GM21423 (cell line): ENCODE results near the gene RAMP3.
A peak's percentile ranks its signal among the peaks of the same experiment; 100 is the strongest.
"Not testable (repeated sequence)": the region's sequence is repeated elsewhere in the genome, so short reads cannot be mapped to it uniquely, and the experiment has no call there.

Experiments
- ATAC-seq: cut with Tn5 transposase; IDR thresholded peaks from one replicate; pipeline ENCODE4 v1.9.1; 2021; ENCODE audit warnings: mild to moderate bottlenecking, moderate library complexity; ENCODE audit not compliant: unreplicated experiment

Gene RAMP3

GRCh38 chr7:45190406-45191165 lies 33.0 kb downstream of the RAMP3 start:
- no peak for ATAC-seq

- no peak for ATAC-seq
Observed at GRCh38 chr7:45191396-45191795, 33.8 kb downstream of the RAMP3 start.

- ATAC-seq: no peak
Observed at GRCh38 chr7:45192621-45193041, 35.0 kb downstream of the RAMP3 start.

DNA sequence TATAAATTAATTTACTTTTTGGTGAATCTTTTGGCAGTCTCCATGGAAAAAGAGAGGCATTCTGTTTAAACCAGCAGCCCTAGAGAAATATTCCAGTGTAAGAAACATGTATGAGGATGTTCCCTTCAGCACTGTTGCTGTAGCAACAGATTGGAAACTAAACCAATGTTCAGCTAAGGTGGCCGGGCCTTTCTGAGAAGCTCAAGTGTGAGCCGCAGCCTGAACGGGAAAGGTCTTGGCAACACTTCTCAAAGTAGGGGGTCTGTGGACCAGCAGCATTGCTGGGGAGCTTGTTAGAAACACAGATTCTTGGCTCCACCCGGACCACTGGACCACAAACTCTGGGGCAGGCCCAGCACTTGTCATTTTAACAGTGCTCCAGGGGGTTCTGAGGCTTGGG lies 36.2 kb downstream of the RAMP3 start:
- no peak for ATAC-seq

- no peak for ATAC-seq
Observed at GRCh38 chr7:45196374-45196773, 38.8 kb downstream of the RAMP3 start.

GRCh38 chr7:45197461-45197860 lies 39.9 kb downstream of the RAMP3 start:
- ATAC-seq: no peak

DNA sequence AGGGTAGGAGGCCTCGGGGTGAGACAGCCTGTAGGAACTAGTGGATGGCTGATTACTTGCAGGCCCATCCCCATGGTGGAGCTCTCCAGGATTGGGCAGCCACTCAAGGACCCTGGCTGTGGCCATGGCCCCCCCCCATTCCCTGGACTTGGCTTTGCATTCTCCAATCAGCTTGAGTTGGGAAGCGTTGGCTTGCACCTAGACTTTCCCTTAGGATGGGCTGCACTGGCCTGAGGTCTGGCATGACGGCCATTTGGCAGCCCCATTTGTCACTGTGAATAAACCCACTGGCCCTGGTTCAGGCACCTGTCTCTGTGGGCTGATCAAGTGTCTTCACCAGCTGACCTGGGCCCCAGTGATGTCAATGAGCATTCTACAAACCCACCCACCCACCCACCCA lies 41.4 kb downstream of the RAMP3 start:
- ATAC-seq: no peak

GRCh38 chr7:45199506-45199905 lies 41.9 kb downstream of the RAMP3 start:
- no peak for ATAC-seq

DNA sequence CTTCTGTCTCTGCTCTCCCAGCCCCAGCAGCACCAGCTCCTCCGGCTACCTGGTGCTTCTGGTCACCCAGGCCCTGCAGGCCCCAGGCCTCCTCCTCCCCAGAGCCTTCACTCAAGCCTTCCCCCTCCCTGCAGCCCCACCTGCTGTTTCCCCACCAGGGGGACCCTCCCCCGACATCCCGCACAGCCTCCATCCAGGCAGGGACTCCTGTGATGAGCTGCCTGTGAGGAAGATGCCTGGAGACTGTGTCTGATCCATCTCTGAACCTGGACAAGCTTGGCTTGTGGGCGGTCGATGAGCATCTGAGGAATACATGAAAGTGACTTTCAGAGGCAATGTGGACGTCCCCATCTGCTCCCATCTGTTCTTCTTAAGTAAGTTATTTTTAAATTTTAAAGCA lies 45.0 kb downstream of the RAMP3 start:
- no peak for ATAC-seq

- ATAC-seq: no peak
Observed at GRCh38 chr7:45203036-45203435, 45.4 kb downstream of the RAMP3 start.

GRCh38 chr7:45203459-45203858 lies 45.9 kb downstream of the RAMP3 start:
- ATAC-seq: no peak

DNA sequence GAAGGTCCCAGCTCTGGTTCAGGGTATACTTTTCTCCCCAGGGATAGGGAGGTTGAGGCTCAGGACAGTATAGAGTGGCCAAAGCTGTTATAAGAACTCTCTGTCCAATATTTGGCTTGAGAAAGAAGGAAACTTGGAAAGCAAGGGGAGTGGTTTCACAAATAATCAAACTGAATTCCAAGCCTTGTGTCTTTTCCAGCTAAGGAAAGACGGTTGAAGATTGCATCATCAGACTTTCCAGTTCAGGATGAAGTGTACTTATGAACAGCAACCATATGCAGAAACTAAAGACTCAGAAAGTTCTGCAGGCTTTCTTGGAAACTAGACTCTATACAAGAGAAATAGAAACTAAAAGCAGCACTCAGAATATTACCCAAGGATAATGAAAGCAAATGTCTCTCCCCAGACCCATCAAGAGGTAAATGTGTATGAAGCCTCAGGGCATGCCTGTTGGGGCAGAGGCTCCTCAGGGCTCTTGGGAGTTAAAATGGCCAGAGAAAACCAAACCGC lies 46.4 kb downstream of the RAMP3 start:
- ATAC-seq: peak; percentile 86

GRCh38 chr7:45206266-45206665 lies 48.7 kb downstream of the RAMP3 start:
- ATAC-seq: not testable (repeated sequence)

GRCh38 chr7:45209909-45210308 lies 52.3 kb downstream of the RAMP3 start:
- ATAC-seq: not testable (repeated sequence)

- no peak for ATAC-seq
Observed at GRCh38 chr7:45211066-45211465, 53.5 kb downstream of the RAMP3 start.

DNA sequence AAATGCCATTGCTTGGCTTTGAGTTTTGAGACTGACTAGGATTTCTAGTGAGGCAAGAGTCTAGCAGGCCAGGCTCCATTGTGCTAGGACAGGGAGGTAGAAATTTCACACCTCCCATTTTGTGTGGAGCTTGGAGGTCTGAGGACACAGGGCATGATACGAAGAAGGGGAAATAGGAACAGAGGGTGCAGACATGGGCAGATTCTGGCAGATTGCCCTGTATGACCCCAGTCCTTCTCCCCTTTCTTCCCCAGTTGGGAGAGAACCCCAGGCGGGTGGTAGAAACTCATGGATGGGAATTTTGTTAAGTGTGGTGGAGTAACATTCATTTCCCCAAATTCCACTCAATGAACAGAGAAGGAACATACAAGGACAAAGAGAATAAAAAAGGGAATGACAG lies 54.4 kb downstream of the RAMP3 start:
- no peak for ATAC-seq

GRCh38 chr7:45212606-45213005 lies 55.0 kb downstream of the RAMP3 start:
- ATAC-seq: no peak

- no peak for ATAC-seq
Observed at GRCh38 chr7:45215601-45216062, 58.0 kb downstream of the RAMP3 start.

DNA sequence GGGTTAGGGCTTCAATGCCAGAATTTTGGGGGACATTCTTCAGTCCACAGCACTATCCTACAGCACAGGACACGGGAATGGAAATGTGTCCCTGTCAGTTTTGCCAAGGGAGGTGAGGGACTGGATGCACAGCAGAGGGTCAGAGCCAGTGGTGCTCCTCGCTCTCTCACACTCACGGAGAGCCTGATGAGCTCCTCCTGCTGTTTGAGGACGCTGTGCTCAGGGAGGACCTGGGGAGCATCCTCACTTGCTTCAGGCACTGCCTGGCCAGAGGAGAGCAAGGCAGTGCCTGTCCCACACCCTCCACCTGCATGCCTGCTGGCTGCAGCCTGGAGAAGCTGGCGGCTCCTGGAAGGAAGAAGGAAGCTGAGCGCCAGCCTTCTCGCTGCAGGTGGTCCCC lies 58.6 kb downstream of the RAMP3 start:
- ATAC-seq: no peak

DNA sequence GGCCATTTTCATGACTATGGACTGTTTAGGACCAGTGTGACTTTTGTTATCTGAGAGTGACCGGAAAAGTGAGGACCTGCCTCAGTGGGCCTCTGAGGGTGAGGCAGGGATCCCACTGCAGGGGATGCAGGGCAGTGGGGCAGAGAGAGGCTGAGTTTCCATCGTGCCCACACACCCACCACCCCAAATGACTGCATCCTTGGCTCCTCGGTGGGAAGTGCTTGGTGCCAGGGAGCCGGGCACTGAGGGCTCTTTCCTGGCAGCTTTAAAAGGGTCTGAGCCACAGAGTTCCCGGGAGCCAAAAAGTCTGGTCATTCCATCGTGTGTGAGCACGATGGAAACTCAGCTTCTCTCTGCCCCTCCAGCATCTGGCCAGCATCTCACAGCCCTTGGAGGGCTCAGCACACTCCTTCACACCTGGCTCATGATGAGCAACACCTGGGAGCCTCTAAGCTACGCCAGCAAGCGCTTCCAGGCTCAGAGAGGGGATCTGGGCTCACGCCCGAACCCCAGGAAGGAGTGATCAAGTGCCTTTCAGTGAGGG lies 59.1 kb downstream of the RAMP3 start:
- ATAC-seq: no peak

GRCh38 chr7:45217358-45217757 lies 59.8 kb downstream of the RAMP3 start:
- no peak for ATAC-seq

GRCh38 chr7:45219130-45219529 lies 61.5 kb downstream of the RAMP3 start:
- ATAC-seq: no peak
